ENCODE measurements around the gene RNF187. TPM values are rescaled to one million over a fixed set of nuclear protein-coding genes. Genes with fewer than 3 reads are reported as not detected.
A peak's percentile ranks its signal among the peaks of the same experiment; 100 is the strongest.

RNF187 gene
- total RNA-seq, 3 donors from 2014 or later (not counting 1 experiment from before 2014, with no cell fraction given) = 68.6 to 102 (median 77.3) TPM

GRCh38 chr1:228497206-228497605 lies 10.0 kb downstream of the RNF187 start:
- Mint-ChIP-seq H3K9me3 (no peaks in the 10 kb centered on the region), H3K36me3 (no peaks in the 10 kb centered on the region), H3K4me1 (peaks cover 16 to 47% of the 10 kb centered on the region in 2 donors), H3K27me3 (ENCODE audit: low read depth in 2 of 2) (no peaks in the 10 kb centered on the region), H3K4me3 (no peak overlapping the region), H3K27ac (no peak overlapping the region)
- Histone ChIP-seq H3K4me3 (ENCODE audit: low read length) (no peak overlapping the region), H3K27ac (ENCODE audit: low read length) (no peak overlapping the region), H3K27me3 (ENCODE audit: control insufficient read depth, insufficient read depth, low read length) (no peaks in the 10 kb centered on the region), H3K36me3 (ENCODE audit: control insufficient read depth, insufficient read depth, low read length) (peaks cover 29% of the 10 kb centered on the region), H3K4me1 (ENCODE audit: control insufficient read depth, insufficient read depth, low read length) (peaks cover 18% of the 10 kb centered on the region), H3K9me3 (ENCODE audit: control insufficient read depth, insufficient read depth, low read length) (no peaks in the 10 kb centered on the region)
- TF ChIP-seq, protein P1, sequence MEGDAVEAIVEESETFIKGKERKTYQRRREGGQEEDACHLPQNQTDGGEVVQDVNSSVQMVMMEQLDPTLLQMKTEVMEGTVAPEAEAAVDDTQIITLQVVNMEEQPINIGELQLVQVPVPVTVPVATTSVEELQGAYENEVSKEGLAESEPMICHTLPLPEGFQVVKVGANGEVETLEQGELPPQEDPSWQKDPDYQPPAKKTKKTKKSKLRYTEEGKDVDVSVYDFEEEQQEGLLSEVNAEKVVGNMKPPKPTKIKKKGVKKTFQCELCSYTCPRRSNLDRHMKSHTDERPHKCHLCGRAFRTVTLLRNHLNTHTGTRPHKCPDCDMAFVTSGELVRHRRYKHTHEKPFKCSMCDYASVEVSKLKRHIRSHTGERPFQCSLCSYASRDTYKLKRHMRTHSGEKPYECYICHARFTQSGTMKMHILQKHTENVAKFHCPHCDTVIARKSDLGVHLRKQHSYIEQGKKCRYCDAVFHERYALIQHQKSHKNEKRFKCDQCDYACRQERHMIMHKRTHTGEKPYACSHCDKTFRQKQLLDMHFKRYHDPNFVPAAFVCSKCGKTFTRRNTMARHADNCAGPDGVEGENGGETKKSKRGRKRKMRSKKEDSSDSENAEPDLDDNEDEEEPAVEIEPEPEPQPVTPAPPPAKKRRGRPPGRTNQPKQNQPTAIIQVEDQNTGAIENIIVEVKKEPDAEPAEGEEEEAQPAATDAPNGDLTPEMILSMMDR (IDR thresholded peaks at IDR 0.05) = no peak
- 95% methylated on average over 5 of the region's 5 CpGs for WGBS (ENCODE audit: insufficient coverage)
- no peak for ATAC-seq
- intact Hi-C loops (cut with micrococcal nuclease) = no loop called here
- peak in 1 of 2 donors; percentile 2 for DNase-seq

DNA sequence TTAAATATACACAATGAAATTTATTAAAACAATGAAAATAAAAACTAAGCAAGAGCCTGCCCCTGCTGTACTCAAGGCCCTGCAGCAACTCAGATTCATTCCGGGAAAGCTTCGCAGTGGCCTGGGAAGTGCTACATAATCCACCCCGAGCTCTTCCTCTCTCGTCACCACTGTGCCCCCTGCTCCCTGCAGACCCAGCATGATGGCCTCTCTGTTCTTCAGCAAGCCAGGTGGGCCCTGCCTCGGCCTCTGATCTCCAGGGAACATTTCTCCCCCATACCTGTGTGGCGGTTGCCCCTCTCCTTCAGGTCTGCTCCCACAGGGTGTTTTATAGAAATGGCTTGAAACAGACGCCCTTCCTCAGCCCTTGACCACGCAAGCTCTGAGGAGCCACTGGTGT lies 10.6 kb downstream of the RNF187 start:
- H3K4me3 ChIP-seq (ENCODE audit: low read length) = no peak overlapping the region
- DNase-seq (peak in 1 of 2 donors; percentile 8), ATAC-seq (no peak)
- Mint-ChIP-seq H3K4me1 (peaks cover 16 to 47% of the 10 kb centered on the region in 2 donors), H3K4me3 (no peak overlapping the region), H3K27me3 (ENCODE audit: low read depth in 2 of 2) (no peaks in the 10 kb centered on the region), H3K36me3 (no peaks in the 10 kb centered on the region), H3K27ac (no peak overlapping the region), H3K9me3 (no peaks in the 10 kb centered on the region)
- H3K4me1 ChIP-seq (ENCODE audit: control insufficient read depth, insufficient read depth, low read length) = peaks cover 18% of the 10 kb centered on the region
- no peaks in the 10 kb centered on the region for H3K9me3 ChIP-seq (ENCODE audit: control insufficient read depth, insufficient read depth, low read length)
- no peaks in the 10 kb centered on the region for H3K27me3 ChIP-seq (ENCODE audit: control insufficient read depth, insufficient read depth, low read length)
- H3K27ac ChIP-seq (ENCODE audit: low read length) = no peak overlapping the region
- 93% methylated on average over 8 of the region's 8 CpGs for WGBS (ENCODE audit: insufficient coverage)
- TF ChIP-seq, protein P1 (IDR thresholded peaks at IDR 0.05) = no peak
- peaks cover 28% of the 10 kb centered on the region for H3K36me3 ChIP-seq (ENCODE audit: control insufficient read depth, insufficient read depth, low read length)
- intact Hi-C loops (cut with micrococcal nuclease) = no loop called here

- H3K4me3 Mint-ChIP-seq = peak overlapping the region; percentile 82
- TF ChIP-seq, protein P1 (IDR thresholded peaks at IDR 0.05) = no peak
- Histone ChIP-seq H3K4me3 (ENCODE audit: low read length) (peak overlapping the region; percentile 4), H3K4me1 (ENCODE audit: control insufficient read depth, insufficient read depth, low read length) (peaks cover 18% of the 10 kb centered on the region), H3K27ac (ENCODE audit: low read length) (no peak overlapping the region), H3K36me3 (ENCODE audit: control insufficient read depth, insufficient read depth, low read length) (peaks cover 4% of the 10 kb centered on the region), H3K27me3 (ENCODE audit: control insufficient read depth, insufficient read depth, low read length) (no peaks in the 10 kb centered on the region), H3K9me3 (ENCODE audit: control insufficient read depth, insufficient read depth, low read length) (no peaks in the 10 kb centered on the region)
- peak overlapping the region; percentile 77 to 83 for H3K27ac Mint-ChIP-seq
- WGBS (ENCODE audit: insufficient coverage) = 30% methylated on average over 6 of the region's 8 CpGs
- H3K4me1 Mint-ChIP-seq = peaks cover 16 to 35% of the 10 kb centered on the region in 2 donors
- H3K36me3 Mint-ChIP-seq = no peaks in the 10 kb centered on the region
- no peaks in the 10 kb centered on the region for H3K27me3 Mint-ChIP-seq (ENCODE audit: low read depth in 2 of 2)
- DNase-seq = no peak
- intact Hi-C loops (cut with micrococcal nuclease) = loop anchor here (5.0 kb wide), 1 partner anchor 368 kb away; no protein-coding TSS in a partner anchor
- no peak for ATAC-seq
- no peaks in the 10 kb centered on the region for H3K9me3 Mint-ChIP-seq
Observed at GRCh38 chr1:228500143-228500734, 13.1 kb downstream of the RNF187 start.

Data from natural killer cell (primary cell).